Prostate gland (tissue), 2 donors: Measurements from ENCODE around the gene FGF10.

ENCODE experiments used
- CTCF ChIP-seq, 4 experiments: fragments of 200-600 bp in 2 of 4; fragments of 450-650 bp in 2 of 4; sonication (generic) in 2 of 4; IDR thresholded peaks; 1 replicate in 3 of 4; 2 replicates in 1 of 4; pipeline ENCODE4 v1.5.1; 2016 to 2019; ENCODE audit warnings: antibody characterized with exemption in 4 of 4, mild to moderate bottlenecking in 2 of 4, moderate library complexity in 2 of 4
- POLR2AphosphoS5 ChIP-seq: sonication (generic); formaldehyde crosslinking; IDR thresholded peaks from one replicate; pipeline ENCODE4 v1.6.1; 2017; ENCODE audit warnings: antibody characterized with exemption

- TF ChIP-seq CTCF (IDR thresholded peaks at IDR 0.05), result no peak
- no peak for TF ChIP-seq POLR2AphosphoS5
Observed at GRCh38 chr5:44329716-44330115, 59.5 kb downstream of the FGF10 start.
